K562 (cell line): ENCODE measurements around the gene DCLK2. TPM values are rescaled to one million over a fixed set of nuclear protein-coding genes. Genes with fewer than 3 reads are reported as not detected.

ENCODE experiments used
- CCNT2 ChIP-seq: IDR thresholded peaks from 2 replicates; pipeline ENCODE4 v1.6.1; 2011; ENCODE audit warnings: borderline replicate concordance, low read depth, mild to moderate bottlenecking, moderate library complexity, mixed read lengths, low read length; ENCODE audit not compliant: insufficient read length; ENCODE audit errors: extremely low read depth
- DIDO1 ChIP-seq: fragments of 450-650 bp; IDR thresholded peaks from 2 replicates; pipeline ENCODE4 v1.6.1; 2016; ENCODE audit warnings: low read depth, missing biosample characterization, missing genetic modification characterization
- ESRRB ChIP-seq: fragments of 250-450 bp; sonication (Bioruptor Pico); IDR thresholded peaks from 2 replicates; pipeline ENCODE4 v1.5.0; 2020; ENCODE audit warnings: mild to moderate bottlenecking, moderate library complexity, borderline replicate concordance
- HMGN3 ChIP-seq: IDR thresholded peaks from 2 replicates; pipeline ENCODE4 v1.6.1; 2011; ENCODE audit warnings: borderline replicate concordance, low read depth, mild to moderate bottlenecking, mixed read lengths, low read length; ENCODE audit not compliant: insufficient read length; ENCODE audit errors: extremely low read depth
- MED1 ChIP-seq: sonication (generic); formaldehyde crosslinking; IDR thresholded peaks from 2 replicates; pipeline ENCODE4 v1.8.1; 2023; ENCODE audit warnings: missing genetic modification reagents, borderline replicate concordance
- MNT ChIP-seq, 2 experiments: fragments of 450-650 bp; conservative IDR thresholded peaks; 2 replicates each; pipeline ENCODE4 v1.6.1; 2017; ENCODE audit warnings: mild to moderate bottlenecking in 2 of 2, moderate library complexity in 2 of 2
- NFE2 ChIP-seq: IDR thresholded peaks from 2 replicates; pipeline ENCODE4 v1.6.1; 2014; ENCODE audit warnings: antibody characterized with exemption, low read depth
- POLR2A ChIP-seq: fragments of 450-650 bp; conservative IDR thresholded peaks from 2 replicates; pipeline ENCODE4 v1.6.1; 2016
- RAD21 ChIP-seq, 2 experiments: fragments of 250-450 bp in 1 of 2; fragments of 450-650 bp in 1 of 2; sonication (Bioruptor Pico) in 1 of 2; formaldehyde crosslinking in 1 of 2; IDR thresholded peaks in 1 of 2; conservative IDR thresholded peaks in 1 of 2; 2 replicates each; pipeline versions ENCODE4 v1.4.0 to v1.8.0; 2020 to 2022; ENCODE audit warnings: mild to moderate bottlenecking in 2 of 2, moderate library complexity in 1 of 2
- SIN3A ChIP-seq, 2 experiments: fragments of 150-350 bp in 1 of 2; IDR thresholded peaks; 2 replicates each; pipeline ENCODE4 v1.6.1; 2011 to 2016; ENCODE audit warnings: borderline replicate concordance in 2 of 2, low read depth in 2 of 2, low read length in 2 of 2, mild to moderate bottlenecking in 2 of 2, moderate library complexity in 2 of 2; ENCODE audit not compliant: control insufficient read depth in 1 of 2
- SMARCA4 ChIP-seq: fragments of 450-650 bp; IDR thresholded peaks from 2 replicates; pipeline ENCODE4 v1.6.1; 2016
- TARDBP ChIP-seq: fragments of 450-650 bp; IDR thresholded peaks from 2 replicates; pipeline ENCODE4 v1.6.1; 2016
- WHSC1 ChIP-seq: IDR thresholded peaks from one replicate; pipeline ENCODE4 v1.6.1; 2012; ENCODE audit warnings: low read length, control low read depth, inconsistent platforms
- ZC3H11A ChIP-seq: IDR thresholded peaks from 2 replicates; pipeline ENCODE4 v1.6.1; 2012; ENCODE audit warnings: low read depth, low read length, improper control_type of control experiment
- ZNF140 ChIP-seq: fragments of 250-450 bp; sonication (Bioruptor Pico); IDR thresholded peaks from 2 replicates; pipeline ENCODE4 v1.8.0; 2021; ENCODE audit warnings: moderate library complexity, mild to moderate bottlenecking, inconsistent platforms
- ZNF239 ChIP-seq: fragments of 250-450 bp; sonication (Bioruptor Pico); IDR thresholded peaks from 2 replicates; pipeline ENCODE4 v1.4.0; 2020; ENCODE audit warnings: mild to moderate bottlenecking
- ZNF655 ChIP-seq: fragments of 250-450 bp; sonication (Bioruptor Pico); IDR thresholded peaks from 2 replicates; pipeline ENCODE4 v1.5.0; 2021
- ZNF79 ChIP-seq: fragments of 250-450 bp; sonication (Bioruptor Pico); IDR thresholded peaks from 2 replicates; pipeline ENCODE4 v1.4.0; 2020; ENCODE audit warnings: low read depth, mild to moderate bottlenecking, moderate library complexity
- polyA plus RNA-seq, 8 experiments: library from polyadenylated mRNA; depleted of rRNA in 4 of 8; stranded (reverse) in 5 of 8; unstranded in 3 of 8; fragments of >200 nt; fragmentation: Nextera tagmentation in 2 of 8; fragmentation: Illumina TruSeq in 1 of 8; extraction: Ambion mirVana in 2 of 8; extraction: Trizol in 1 of 8; gene quantifications; 2 replicates each; pipeline versions ENCODE4 v1.2.1 to v1.2.3, GENCODE V29; 2011 to 2014; ENCODE audit warnings: inconsistent platforms in 1 of 8, missing spikeins in 1 of 8
- total RNA-seq, 7 experiments: library from RNA; depleted of rRNA in 6 of 7; stranded (reverse); fragments of >200 nt in 6 of 7; fragmentation: Illumina TruSeq in 2 of 7; extraction: Trizol in 2 of 7; gene quantifications; 2 replicates each; pipeline versions ENCODE4 v1.2.1 to v1.2.3, GENCODE V29; 2011 to 2021; ENCODE audit warnings: low replicate concordance in 1 of 7
- TF ChIP-seq, protein P1 (sequence below): fragments of 450-650 bp; formaldehyde crosslinking; IDR thresholded peaks from 2 replicates; pipeline ENCODE4 v1.4.0; 2020; ENCODE audit warnings: mild to moderate bottlenecking, moderate library complexity
- TF ChIP-seq, protein P2 (sequence below): fragments of 250-450 bp; sonication (Bioruptor Pico); IDR thresholded peaks from 2 replicates; pipeline ENCODE4 v1.5.0; 2021
- TF ChIP-seq, protein P3 (sequence below): sonication (generic); formaldehyde crosslinking; IDR thresholded peaks from 2 replicates; pipeline ENCODE4 v1.8.0; 2022; ENCODE audit warnings: mild to moderate bottlenecking, low read depth, missing genetic modification reagents
- TF ChIP-seq, protein P4 (sequence below): IDR thresholded peaks from 2 replicates; pipeline ENCODE4 v1.6.1; 2014; ENCODE audit warnings: antibody characterized with exemption

The DCLK2 gene
- total and polyA plus RNA-seq, 9 of the 15 experiments (the other 6 are each of a cell fraction or from before 2014, with no cell fraction given) = not detected

- TF ChIP-seq, protein P1, sequence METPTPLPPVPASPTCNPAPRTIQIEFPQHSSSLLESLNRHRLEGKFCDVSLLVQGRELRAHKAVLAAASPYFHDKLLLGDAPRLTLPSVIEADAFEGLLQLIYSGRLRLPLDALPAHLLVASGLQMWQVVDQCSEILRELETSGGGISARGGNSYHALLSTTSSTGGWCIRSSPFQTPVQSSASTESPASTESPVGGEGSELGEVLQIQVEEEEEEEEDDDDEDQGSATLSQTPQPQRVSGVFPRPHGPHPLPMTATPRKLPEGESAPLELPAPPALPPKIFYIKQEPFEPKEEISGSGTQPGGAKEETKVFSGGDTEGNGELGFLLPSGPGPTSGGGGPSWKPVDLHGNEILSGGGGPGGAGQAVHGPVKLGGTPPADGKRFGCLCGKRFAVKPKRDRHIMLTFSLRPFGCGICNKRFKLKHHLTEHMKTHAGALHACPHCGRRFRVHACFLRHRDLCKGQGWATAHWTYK (CRISPR knock-in tag) = no peak
- TF ChIP-seq CCNT2 (peak; percentile 51), DIDO1 (tag) (0 out of 2 replicates have a peak, but pooled peaks have one; percentile 25), NFE2 (peak; percentile 7; the same call in 1 of the 2 replicates), MED1 (CRISPR knock-in tag) (no peak), TARDBP (no peak), RAD21 (CRISPR knock-in tag; conservative IDR thresholded peaks at IDR 0.05 in 1 of 2, IDR thresholded peaks at IDR 0.05 in 1 of 2) (no peak), ZNF239 (CRISPR knock-in tag) (no peak), ZNF79 (CRISPR knock-in tag) (no peak), ZNF140 (no peak), MNT (conservative IDR thresholded peaks at IDR 0.05) (no peak), ZNF655 (CRISPR knock-in tag) (no peak), HMGN3 (no peak), POLR2A (no peak), ESRRB (CRISPR knock-in tag) (no peak), WHSC1 (no peak), ZC3H11A (no peak), SMARCA4 (peak; percentile 88), SIN3A (IDR thresholded peaks at IDR 0.05; ENCODE audit: borderline replicate concordance in 2 of 2, control insufficient read depth in 1 of 2, low read depth in 2 of 2, low read length in 2 of 2) (no peak)
- TF ChIP-seq, protein P2, sequence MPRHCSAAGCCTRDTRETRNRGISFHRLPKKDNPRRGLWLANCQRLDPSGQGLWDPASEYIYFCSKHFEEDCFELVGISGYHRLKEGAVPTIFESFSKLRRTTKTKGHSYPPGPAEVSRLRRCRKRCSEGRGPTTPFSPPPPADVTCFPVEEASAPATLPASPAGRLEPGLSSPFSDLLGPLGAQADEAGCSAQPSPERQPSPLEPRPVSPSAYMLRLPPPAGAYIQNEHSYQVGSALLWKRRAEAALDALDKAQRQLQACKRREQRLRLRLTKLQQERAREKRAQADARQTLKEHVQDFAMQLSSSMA (CRISPR knock-in tag) = no peak
- TF ChIP-seq, protein P3, sequence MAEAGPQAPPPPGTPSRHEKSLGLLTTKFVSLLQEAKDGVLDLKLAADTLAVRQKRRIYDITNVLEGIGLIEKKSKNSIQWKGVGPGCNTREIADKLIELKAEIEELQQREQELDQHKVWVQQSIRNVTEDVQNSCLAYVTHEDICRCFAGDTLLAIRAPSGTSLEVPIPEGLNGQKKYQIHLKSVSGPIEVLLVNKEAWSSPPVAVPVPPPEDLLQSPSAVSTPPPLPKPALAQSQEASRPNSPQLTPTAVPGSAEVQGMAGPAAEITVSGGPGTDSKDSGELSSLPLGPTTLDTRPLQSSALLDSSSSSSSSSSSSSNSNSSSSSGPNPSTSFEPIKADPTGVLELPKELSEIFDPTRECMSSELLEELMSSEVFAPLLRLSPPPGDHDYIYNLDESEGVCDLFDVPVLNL (CRISPR knock-in tag) = no peak
- TF ChIP-seq, protein P4, sequence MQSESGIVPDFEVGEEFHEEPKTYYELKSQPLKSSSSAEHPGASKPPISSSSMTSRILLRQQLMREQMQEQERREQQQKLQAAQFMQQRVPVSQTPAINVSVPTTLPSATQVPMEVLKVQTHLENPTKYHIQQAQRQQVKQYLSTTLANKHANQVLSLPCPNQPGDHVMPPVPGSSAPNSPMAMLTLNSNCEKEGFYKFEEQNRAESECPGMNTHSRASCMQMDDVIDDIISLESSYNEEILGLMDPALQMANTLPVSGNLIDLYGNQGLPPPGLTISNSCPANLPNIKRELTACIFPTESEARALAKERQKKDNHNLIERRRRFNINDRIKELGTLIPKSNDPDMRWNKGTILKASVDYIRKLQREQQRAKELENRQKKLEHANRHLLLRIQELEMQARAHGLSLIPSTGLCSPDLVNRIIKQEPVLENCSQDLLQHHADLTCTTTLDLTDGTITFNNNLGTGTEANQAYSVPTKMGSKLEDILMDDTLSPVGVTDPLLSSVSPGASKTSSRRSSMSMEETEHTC = no peak
- TF ChIP-seq, all 486 proteins: peak for 68
Observed at GRCh38 chr4:150302553-150302952, 224.3 kb downstream of the DCLK2 start (continued).
